Retina (tissue), 1 donor: ENCODE measurements around the gene LRBA.
A peak's percentile ranks its signal among the peaks of the same experiment; 100 is the strongest.
"Not testable (repeated sequence)": the region's sequence is repeated elsewhere in the genome, so short reads cannot be mapped to it uniquely, and the experiment has no call there.

ENCODE experiments used
- DNase-seq: peaks from one replicate; pipeline ENCODE4 v3.0.0-alpha.2; 2016

Gene LRBA

DNA sequence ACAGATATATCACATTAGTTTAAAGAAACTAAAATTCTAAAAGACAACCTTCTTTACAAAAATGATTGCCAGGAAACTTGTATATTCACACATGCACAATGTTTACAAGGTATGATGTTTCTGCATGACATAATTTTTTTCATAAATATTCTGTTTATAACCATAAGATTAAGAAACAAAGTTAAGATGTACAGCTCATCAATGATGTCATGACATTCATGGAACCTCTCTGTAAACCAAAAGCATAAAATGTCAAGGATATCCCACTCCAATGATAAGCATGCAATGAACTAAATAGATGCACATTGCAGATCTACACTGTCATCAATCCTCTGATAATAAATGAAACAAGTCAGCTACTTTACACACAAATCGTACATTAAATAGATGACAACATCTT is 297.1 kb downstream of the LRBA start:
- no peak for DNase-seq

DNA sequence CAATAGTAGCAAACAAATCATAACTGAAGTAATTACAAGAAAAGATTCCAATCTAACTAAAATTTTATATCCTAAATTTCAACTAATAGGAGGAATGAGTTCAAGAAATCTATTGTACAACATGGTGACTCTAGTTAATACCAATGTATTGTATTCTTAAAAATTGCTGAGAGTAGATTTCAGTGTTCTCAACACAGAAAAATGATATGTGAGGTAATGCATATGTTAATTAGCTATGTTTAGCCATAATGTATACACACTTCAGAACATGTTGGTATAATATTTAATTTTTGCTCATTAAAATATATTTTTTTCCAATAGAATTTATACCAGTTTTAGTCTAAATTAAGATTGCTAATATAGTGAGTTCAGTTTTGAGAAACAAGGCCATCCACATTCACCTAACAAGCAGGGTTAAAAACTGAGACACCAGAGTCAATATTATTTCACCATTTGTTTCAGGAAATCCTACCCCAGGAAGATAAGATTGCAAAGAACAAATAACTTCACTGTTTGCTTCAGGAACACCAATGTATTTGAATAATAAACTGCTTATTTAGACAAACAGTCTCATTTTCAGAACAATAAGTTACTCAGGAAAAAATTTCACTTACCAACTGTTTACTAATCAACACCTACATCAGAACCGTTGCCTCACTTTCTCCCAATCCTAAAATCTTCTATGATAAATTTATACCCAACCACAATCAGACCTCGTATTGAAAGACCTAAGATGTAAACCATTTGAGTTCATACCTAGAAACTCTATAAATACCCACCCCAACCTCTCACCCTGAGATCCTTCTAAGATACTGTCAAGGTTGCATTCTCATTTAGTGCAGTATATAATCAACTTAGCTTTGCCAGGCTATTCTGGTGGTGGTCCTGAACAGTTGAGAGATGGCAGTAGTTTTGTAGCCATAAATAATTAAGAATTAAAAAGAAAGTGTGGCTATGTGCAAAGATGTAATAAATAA is 300.3 kb downstream of the LRBA start:
- no peak for DNase-seq

DNA sequence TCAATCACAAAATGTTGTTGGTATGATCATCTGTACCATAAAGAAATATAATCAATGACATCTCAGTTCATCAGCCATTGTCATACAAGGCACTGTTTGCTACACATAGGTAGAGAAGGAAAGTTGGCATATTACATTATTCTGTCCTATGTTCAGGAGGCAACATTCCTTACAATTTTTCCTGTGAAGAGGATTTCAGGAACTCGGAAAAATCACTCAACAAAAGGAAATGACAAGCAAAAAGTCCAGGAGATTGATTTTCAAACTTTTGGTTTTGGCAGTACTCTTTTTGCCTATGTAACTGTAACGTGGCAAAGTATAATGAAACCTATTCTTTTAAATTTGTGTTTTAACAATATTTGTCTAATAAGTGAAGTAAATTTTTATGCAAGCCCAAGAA is 301.8 kb downstream of the LRBA start:
- no peak for DNase-seq

DNA sequence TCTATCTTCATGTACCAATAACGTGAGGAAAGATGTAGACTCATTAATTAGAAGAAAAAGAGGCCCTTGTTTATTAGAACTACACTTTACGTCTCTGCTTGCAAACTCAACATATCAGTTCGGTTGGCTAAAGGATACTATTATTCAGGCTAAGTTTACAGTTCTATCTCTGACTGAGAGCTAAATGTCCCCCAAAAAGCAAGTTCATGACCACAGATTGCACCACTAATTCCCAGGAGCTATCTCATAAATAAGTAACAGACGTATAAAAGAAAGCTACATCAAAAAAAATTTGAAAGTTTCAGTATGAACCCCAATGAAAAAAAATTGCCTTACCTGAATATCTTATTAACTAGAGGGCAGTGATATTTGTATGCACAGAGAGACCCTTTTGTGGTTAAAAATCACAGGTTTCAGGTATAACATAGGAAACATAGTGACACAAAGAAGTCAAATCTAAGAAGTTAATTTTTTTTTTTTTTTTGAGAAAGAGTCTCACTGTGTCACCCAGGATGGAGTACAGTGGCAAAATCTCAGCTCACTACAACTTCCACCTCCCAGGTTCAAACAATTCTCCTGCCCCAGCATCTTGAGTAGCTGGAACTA is 304.2 kb downstream of the LRBA start:
- no peak for DNase-seq

DNA sequence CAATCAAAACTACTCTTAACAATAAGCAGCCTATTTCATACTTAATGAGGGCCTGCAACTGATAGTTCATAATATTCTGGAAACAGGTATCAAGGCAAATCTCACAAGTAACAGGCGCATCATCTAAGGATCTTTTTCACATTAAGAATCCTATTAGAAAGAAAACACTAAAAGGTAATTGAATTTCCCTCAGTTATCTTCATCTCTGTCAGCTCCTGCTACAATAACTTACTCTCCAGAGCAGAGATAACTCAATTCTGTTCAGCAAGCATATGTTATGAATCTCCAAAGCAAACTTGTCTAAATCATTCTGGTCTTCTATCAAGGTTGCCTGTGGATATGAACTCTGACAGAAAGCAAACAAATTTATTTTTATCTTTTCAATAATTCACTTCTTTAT is 307.1 kb downstream of the LRBA start:
- DNase-seq: no peak

DNA sequence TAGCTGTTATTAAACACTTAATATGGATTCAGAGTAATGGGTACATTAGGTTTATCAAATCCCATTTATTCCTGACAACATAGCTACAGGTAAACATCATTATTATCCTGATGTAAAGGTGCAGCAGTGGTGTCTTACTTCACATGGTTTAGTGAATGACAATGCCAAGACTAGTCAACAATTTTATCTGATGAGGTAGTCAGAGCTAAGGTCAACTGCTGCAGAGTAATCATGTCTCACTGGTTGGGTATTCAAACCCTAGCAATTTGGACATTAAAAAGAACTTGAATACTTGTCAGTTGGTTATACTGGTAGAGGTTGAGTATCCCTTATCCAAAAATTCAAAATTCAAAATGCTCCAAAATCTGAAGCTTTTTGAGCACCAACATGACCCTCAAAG is 315.5 kb downstream of the LRBA start:
- DNase-seq: no peak

DNA sequence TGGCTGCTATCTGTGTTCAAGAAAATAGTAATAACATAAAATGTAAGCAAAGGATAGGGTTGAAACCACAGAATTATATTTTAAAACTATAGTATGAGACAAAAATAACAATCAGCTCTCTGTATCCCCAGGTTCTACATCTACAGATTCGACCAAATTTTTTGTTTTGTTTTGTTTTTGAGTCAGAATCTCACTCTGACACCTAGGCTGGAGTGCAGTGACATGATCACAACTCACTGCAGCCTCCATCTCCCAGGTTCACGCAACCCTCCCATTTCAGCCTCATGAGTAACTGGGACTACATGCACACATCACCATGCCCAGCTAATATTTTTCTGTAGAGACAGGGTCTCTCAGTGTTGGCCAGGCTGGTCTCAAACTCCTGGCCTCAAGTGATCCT is 319.9 kb downstream of the LRBA start:
- DNase-seq: no peak

DNA sequence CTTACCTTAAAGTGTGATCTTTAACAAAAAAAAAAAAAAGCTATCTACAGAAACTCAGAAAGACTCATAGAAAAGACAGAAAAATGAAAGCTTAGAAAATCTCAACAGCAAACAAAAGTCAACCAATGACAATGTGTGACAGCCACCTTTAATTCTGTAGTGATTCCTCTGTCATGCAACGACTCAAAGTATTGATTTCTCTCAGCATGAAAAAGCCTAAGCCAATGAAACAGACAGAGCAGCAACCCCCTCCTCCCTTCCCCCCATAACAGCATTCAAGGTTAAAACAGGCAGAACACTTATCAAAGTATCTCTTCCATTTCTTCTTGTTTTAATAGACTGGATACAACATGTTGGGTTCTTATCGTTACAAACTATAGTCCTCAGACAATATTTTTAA is 320.6 kb downstream of the LRBA start:
- peak; percentile 16 for DNase-seq

DNA sequence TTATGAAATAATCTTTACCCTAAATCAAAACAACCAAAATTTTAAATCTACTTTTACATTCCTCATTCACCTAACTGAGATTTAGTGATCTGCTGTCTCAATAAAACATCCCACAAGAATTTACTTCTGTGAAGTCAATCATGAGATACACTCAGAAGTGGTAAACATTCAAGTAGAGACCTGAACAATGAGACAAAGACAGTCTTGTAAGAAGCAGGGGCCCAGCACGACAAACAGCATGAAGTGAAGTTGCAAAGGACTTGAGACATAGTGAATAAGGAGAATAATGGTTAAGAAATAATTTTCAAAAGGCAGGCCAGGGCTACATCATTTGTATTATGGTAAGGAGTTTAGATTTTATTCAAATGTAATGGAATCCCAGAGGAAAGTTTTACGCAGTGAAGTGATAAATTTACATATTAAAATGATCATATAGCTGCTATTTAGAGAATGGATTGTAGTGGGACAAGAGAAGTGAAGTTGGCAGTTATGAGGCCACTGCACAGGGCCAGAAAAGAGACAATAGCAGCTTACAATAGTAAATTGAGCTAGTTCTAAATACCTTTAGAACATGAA is 331.2 kb downstream of the LRBA start:
- DNase-seq: no peak

DNA sequence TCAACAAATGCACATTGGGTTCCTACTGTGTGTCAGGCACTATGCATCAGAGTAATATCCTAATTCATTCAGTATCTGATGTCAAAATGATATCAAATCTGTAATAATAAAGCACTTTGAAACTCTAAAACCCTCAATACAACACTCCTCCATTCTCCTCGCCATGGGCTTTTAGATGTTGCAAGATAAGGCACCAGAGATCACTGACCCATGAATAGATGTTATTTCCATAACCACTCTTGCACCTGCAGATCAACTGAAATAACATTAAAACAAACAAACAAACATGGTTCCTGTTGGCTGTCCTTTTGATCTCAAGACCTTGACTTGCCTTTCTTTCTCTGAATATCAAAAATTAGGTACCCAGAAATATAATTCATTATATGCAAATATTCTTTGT is 333.0 kb downstream of the LRBA start:
- DNase-seq: no peak

DNA sequence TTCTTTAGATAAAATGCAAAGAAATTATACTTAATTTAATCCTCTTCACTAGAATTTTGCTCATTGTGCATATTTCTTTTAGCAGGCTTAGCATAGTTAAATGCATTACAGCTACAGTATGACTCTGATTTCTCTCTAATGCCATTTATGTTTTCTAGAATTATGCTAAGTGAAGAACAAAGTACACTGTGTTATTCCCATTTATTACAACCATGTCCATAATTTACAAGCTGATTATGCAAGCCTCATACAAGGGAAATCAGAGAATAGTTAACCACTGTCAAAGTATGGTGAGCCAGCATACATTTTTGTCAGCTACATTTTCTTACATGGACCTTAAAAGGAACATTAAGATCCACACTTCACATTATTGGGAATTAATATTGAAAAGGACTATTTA is 334.0 kb downstream of the LRBA start:
- DNase-seq: no peak

DNA sequence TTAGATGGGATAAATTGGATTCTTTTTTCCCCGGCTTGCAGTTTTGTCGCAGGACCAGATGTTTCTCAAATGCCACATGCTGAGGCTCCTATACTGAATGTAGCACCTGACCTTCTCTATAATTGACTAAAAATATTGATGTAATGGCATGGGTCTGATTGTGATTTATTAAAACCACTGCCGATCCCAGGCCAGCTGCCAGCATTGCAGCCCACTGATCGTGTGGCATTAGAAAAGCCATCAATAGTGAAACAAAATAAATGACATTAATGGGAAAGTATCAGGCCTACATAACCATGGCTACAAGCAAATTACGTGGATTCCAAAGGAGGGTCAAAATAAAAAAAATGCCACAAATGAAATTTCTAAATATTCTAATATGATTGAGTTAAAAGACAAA is 334.4 kb downstream of the LRBA start:
- peak; percentile 36 for DNase-seq

DNA sequence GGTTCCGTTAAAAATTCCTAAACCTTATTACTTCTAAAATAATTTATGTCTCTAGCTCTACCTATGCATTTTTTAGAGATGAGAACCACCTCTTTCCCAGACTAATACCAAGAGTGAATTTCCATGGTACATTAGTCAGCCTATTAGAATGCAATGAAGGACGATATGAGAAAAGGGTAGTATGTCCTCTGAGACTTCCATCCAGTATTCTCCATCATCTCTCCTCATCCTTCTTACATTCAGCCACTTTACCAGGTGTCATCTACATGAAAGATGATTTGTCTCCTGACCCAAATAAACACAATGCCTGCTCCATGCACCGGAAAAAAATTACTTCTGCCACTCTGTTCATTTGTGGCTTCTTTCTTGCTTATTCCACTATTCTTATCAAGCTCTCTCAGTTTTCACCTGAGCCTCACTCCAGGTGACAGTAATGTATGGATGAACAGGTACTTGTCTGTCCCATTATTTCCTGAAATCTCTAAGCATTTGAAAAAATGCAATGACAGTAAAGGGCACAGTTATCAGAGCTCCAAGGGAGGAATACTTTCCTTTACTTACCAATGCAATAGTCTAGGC is 335.2 kb downstream of the LRBA start:
- DNase-seq: peak; percentile 42

DNA sequence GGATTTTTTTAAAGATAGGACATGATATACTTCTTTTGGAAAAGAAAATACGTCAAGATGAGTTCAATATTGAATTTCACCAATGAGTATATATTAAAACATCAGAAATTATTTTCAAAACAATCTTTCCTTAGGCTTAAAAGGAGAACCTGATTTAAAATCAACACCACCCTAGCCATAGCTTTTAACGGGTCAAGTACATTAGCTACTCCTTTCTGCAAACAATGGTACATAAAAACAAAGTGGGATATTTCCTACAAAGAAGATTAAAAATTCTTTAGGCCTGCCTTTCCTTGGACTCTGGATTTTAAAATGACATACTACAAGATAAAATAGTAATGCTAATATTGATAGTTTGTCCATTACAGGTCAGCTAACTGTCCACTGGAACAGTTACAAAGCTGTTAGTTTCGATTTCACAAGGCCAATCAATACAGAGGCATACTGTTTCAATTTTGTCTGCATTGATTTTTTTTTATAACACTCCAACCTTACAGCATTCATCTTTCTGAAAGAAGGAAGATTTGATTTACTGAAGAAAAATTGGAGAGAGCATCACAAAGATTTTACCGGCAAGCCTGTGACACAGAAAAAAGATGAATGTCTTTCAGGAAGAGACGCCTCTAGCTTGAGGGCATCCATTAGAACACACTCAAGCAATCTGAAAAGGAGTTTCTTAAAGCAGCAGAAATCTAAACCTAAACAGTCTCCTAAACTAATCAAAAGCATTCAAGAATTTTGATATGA is 335.9 kb downstream of the LRBA start:
- peak; percentile 47 for DNase-seq

DNA sequence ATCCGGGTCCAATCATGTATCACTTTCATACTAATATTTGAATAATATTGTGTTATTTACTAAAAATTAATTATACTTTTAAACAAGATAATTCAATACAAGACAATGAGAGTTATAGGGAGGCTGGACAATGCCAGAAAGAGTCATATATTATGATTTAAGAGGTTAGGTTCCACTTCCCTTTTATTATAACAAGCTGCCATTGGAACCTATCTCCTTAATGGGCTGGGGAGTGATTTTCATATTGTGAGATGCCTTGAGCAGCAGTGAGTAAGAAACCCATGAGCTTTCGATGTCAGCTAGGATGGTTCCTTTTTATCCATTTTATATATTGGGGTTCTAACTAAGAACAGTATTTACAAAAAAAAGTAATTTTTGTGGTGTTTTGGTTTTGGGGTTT is 341.3 kb downstream of the LRBA start:
- DNase-seq: no peak

DNA sequence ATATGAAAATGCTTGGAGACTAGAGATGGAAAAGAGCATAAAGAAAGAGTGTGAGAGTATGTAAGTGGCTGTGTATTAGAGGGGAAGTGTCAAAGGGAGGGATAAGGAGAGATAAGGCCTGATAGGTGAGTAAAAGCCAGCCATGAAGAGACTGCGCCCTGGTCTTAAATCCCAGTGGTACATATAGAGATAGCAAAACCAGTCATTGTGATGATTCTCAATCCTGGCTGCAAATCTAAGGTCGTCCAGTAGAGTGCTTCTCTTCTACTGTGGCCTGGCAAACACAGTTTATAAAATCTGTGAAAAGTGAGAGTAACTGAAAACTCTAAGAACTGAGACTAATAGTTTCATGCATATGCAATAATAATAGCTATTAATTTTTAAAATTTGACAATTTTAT is 346.3 kb downstream of the LRBA start:
- no peak for DNase-seq

DNA sequence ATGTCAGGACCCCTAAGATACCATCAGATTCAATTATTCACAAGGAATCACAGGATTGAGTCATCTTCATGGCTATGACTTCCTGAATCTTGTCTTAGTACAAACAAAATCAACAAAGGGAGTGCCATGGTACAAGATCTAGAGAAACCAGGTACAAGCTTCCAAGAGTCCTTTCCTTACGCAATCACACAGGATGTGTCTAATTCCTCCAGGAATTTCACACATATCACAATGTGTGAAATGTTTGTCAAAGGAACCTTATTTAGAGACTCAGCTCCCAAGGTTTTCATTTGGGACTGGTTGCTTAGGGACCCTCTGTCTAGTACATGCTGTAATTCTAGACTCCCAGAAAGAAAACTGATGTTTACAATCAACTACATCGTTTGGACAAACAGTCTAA is 350.1 kb downstream of the LRBA start:
- no peak for DNase-seq

DNA sequence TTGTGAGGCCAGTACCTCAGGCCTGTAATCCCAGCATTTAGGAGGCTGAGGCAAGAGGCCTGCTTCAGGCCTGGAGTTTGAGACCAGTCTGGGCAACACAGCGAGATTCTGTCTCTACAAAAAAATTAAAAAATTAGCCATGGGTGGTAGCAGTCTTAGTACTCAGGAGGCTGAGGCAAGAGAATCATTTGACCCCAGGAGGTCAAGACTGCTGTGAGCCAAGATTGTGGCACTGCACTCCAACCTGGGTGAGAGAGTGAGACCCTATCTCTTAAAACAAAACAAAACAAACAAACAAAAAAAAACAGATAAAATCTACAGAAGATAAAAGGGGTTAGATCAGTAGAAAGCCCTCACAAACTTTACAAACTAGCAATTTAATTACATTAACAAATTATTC is 352.4 kb downstream of the LRBA start:
- no peak for DNase-seq

DNA sequence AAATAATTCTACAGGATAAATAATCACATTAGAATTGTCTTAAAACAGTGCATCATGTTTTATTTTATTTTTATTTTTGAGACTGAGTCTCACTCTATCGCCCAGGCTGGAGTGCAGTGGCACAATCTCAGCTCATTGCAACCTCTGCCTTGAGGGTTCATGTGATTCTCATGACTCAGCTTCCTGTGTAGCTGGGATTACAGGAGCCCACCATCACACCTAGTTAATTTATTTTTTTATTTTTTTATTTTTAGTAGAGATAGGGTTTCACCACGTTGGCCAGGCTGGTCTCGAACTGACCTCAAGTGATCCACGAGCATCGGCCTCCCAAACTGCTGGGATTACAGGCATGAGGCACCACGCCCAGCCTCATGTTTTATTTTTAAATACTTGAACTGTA is 353.5 kb downstream of the LRBA start:
- DNase-seq: not testable (repeated sequence)

DNA sequence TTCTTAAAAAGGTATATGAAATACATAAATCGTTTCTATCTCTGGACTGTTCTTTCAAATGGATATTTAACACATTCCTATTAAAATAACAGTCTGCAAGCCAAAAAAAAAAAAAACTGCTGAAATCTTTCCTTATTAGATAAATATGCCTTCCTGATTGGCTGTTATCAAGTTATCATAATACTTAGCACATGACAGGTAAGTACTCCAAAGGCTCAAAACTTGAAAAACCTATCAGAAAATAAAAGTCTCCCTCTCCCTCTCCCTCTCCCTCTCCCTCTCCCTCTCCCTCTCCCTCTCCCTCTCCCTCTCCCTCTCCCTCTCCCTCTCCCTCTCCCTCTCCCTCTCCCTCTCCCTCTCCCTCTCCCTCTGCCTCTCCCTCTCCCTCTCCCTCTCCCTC is 356.8 kb downstream of the LRBA start:
- DNase-seq: not testable (repeated sequence)

DNA sequence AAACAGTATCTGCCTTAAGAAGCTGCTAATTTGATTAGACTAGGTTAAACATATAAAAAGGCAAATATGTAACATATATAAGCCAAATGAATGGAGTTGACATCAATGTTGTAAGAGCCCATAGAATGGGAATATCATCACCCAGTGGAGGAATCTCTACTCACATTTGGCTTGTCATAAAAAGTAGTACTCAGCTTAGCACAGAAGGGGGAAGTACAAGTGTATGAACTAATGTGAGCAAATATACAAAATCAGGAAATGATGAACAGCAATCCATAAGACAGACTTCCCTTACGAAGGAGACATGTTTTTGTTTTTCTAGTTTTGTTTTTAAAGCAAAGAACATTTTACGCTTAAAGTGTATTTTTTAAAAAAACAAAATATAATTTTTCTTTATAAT is 358.2 kb downstream of the LRBA start:
- no peak for DNase-seq

DNA sequence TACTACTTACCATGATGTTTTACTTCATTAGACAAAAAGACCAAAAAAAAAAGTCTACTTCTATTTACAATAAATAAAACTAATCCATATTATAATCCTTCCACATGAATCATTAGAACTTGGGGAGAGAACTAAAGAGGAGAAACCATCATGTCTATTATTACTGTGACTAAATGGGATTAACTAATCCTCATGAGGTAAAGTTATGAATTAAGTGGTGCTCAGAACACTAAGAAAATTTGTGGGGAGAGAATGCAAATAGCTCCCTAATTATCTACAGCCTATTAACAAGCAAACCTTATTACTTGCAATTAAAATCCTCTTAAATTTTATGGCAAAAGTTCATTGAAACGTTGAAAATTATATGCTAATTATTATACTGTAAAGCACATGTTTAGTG is 364.3 kb downstream of the LRBA start:
- no peak for DNase-seq

DNA sequence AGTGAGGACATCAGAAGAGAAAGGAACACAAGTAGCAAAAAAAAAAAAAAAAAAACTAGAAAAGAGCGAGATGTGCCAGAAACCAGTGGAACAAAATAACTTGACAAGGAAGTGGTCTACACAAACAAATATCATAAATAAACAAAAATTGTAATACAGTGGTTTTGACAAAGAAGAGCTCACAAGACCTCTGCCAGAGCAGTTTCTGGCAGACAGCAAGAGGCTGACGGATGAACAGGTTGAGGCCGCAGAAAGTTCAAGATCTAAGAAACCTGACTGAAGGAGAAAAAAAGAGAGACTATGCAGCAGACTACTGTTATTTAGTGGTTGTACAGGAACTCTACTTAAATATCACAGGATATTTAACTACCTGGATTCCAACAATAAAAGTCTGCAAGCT is 367.0 kb downstream of the LRBA start:
- DNase-seq: no peak
